Activated naive CD4-positive, alpha-beta T cell treated with anti-CD3 and anti-CD28 coated beads, Interleukin-2, amount 50 U/mL, for 72 hours (primary cell): ENCODE data around the gene RC3H1. TPM values are rescaled to one million over a fixed set of nuclear protein-coding genes. Genes with fewer than 3 reads are reported as not detected.

Source experiments
- ATAC-seq, 2 donors: fragments of 150-1000 bp; cut with Tn5 transposase; 2 replicates each; pipeline ENCODE4 v1.10.0; 2021; ENCODE audit warnings: mild to moderate bottlenecking in 2 of 2, moderate library complexity in 2 of 2
- DNase-seq, 2 donors: peaks; one replicate each; pipeline ENCODE4 v3.0.0; 2021 to 2022; ENCODE audit warnings: low spot score in 2 of 2
- H3K27ac Mint-ChIP-seq, 2 donors: one replicate each; pipeline ENCODE4 v1.8.0; 2022; ENCODE audit warnings: mild to moderate bottlenecking in 2 of 2, mixed read lengths in 2 of 2
- H3K36me3 Mint-ChIP-seq, 2 donors: one replicate each; pipeline ENCODE4 v1.8.0; 2022; ENCODE audit warnings: mixed read lengths in 2 of 2
- H3K9me3 Mint-ChIP-seq, 2 donors: one replicate each; pipeline ENCODE4 v1.8.0; 2022; ENCODE audit warnings: mixed read lengths in 2 of 2
- total RNA-seq, 2 donors: library from RNA; stranded (reverse); gene quantifications; one replicate each; pipeline ENCODE4 v1.2.3, GENCODE V29; 2022

The RC3H1 gene
- total RNA-seq, 2 donors from 2014 or later = 27.4 to 50.1 TPM

DNA sequence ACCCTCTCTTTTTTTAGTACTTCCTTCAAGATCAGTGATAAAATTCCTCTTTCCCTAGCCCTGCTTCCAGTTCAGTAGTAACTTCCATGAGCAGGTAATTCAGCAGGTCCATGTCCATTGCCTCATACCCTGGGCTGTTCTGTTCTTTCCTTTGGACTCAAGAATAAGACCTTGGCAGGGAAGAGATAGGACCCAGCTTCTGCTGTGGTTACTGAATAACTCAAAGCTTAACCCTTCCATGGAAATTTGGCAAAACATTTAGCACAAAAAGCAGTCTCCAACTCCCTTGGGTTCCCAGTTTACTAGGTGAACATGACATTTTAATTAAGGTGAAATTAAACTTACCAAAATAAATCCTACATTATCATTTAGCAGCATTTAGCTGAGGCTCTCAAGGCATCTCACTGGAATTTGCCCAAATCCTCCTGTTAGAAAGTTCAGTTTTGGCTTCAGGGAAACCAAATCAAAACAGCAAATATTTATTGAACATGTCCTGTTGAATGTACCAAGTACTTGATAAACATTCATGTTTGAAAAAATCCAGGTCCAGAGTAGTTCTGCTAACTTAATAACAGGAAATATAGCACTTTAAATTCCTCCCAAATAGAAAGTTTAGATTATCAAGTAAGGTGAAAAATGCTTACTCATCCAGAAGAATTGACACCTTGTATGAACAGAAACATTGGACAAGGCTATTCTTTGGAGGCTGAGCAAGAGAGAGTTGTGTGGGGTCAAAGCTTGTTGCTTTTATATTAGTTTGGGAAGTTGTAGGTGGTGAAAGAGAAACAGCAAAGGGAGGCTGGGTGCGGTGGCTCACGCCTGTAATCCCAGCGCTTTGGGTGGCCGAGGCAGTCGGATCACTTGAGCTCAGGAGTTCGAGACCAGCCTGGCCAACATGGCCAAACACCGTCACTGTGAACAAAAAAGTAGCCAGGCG is 96.6 kb downstream of the RC3H1 start:
- ATAC-seq (no peak), DNase-seq (no peak)
- H3K36me3 Mint-ChIP-seq = peaks cover 0 to 6% of the 10 kb centered on the region in 2 donors
- peak overlapping the region in 1 of 2 donors; percentile 51 for H3K27ac Mint-ChIP-seq
- H3K9me3 Mint-ChIP-seq = no peaks in the 10 kb centered on the region

DNA sequence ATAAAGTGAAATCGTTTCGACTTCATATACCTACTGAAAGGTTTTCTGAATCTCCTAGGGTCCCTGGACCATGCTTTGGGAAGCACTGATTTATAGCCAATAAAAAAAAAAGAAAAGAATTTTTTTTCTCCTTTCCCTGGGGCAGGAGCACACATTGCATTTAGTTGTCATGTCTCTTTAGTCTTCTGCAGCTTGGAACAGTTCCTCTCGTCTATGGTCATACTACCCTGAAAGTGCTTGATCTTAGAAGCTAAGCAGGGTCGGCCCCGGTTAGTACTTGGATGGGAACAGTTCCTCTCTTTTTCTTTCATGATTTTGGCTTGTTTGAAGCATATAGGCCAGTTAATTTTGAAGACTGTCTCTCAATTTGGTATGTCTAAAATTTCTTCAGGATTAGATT is 101.3 kb downstream of the RC3H1 start:
- no peak overlapping the region for H3K27ac Mint-ChIP-seq
- no peaks in the 10 kb centered on the region for H3K9me3 Mint-ChIP-seq
- DNase-seq = no peak
- no peaks in the 10 kb centered on the region for H3K36me3 Mint-ChIP-seq
- no peak for ATAC-seq

DNA sequence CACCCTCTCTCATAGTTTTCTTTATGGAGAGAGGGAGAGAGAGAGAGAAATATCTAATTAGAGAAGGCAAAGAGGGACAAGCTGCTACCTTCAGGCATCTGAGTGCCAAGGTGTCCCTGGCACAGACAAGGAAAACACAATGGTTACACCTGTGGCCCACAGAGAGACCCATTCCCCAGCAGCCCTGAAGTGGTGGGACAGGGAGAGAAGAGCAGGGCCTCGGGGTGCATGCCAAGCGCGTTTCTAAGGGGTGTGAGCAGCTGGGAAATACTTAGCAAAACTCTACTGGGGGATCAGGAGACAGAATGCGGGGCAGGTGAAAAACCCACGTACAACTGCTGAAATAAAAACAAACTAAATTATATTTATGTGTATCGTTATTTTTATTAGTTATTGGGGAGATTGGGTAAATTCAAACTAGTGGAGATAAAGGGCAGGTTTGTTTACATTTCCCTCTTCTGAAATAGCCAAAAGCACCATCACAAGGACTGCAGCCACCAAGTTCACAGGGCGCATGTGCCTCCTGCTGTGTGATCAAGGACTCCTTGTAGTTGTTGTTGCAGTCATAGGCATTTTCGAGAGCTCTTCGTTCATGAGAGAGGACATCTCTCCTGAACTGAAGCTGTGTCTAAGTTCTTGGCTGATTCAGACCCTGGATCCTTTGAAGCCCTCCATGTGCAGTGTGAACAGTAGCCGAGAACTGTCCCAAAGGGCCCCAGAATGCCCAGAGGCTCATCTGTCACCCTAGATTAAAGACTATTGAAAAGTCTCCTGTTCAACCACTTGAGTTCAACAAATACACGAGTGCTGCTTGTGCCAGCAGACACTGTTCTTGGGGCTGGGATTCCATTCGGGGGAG is 104.3 kb downstream of the RC3H1 start:
- H3K9me3 Mint-ChIP-seq = no peaks in the 10 kb centered on the region
- ATAC-seq (no peak), DNase-seq (no peak)
- H3K27ac Mint-ChIP-seq = peak overlapping the region in 1 of 2 donors; percentile 48
- no peaks in the 10 kb centered on the region for H3K36me3 Mint-ChIP-seq

DNA sequence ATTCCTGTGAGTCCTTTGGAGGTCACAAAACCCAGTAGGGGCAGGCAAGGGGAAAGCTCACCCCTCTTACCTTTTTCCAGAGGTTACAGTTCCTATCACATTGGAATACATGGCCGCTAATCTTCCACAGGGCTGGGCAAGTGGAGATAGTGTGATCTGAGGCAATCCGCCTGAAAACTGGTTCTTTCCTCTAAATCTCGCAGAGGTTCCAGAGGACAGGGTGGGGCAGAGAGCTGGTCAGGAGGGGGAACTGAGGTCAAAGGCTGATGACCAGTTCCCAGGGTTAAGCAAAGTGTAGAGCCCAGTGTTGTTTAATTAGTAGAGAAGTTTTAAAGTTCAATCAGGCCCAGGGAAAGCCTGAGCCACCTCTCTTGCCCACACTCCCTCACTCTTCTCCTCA is 105.0 kb downstream of the RC3H1 start, which contains the start of gene SERPINC1:
SERPINC1 (minus strand) TSS at position 179 of the 400 bp plus-strand sequence; CDS start at position 111, 68 bp downstream.
- Mint-ChIP-seq H3K36me3 (no peaks in the 10 kb centered on the region), H3K9me3 (no peaks in the 10 kb centered on the region), H3K27ac (peak within 1 kb of the TSS in 1 of 2 donors; percentile 52)
- no peak for ATAC-seq
- no peak for DNase-seq

DNA sequence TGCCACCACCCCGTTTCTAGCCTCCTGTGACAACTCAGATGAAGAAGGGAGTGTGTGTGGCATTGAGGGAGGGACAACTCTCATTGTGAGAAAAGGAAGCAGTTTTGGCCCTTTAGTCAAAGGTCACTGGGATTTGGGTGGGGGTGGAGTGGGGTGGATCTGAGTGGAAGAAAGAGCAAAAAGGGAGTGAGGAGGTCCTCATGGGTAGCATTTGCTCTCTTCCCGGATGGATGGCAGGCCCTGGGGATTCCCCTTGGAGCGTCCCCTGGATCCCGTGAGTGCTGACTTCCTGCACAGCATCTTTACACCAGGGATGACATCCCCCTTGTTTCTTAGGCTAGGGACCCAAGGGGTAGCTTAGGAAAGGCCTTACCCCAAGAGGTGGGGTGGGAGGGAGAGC is 105.5 kb downstream of the RC3H1 start:
- ATAC-seq (no peak), DNase-seq (no peak)
- Mint-ChIP-seq H3K9me3 (no peaks in the 10 kb centered on the region), H3K27ac (peak overlapping the region in 1 of 2 donors; percentile 52), H3K36me3 (no peaks in the 10 kb centered on the region)

DNA sequence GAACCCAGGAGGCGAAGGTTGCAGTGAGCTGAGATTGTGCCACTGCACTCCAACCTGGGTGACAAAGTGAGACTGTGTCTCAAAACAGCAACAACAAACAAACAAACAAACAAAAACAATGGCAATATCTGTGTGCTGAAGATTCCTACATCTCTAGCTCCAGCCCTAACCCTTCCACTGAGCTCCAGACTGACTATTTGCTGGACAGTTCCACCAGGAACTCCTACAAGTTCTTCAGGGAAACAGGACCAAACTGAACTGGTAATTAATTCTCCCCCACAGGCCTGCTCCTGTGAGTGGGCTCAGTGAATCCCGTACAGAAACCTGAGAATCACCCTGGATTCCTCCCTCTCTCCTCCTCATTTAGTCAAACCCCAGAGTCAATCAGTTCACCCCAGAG is 106.6 kb downstream of the RC3H1 start:
- no peak for ATAC-seq
- Mint-ChIP-seq H3K36me3 (no peaks in the 10 kb centered on the region), H3K27ac (no peak overlapping the region), H3K9me3 (no peaks in the 10 kb centered on the region)
- no peak for DNase-seq

DNA sequence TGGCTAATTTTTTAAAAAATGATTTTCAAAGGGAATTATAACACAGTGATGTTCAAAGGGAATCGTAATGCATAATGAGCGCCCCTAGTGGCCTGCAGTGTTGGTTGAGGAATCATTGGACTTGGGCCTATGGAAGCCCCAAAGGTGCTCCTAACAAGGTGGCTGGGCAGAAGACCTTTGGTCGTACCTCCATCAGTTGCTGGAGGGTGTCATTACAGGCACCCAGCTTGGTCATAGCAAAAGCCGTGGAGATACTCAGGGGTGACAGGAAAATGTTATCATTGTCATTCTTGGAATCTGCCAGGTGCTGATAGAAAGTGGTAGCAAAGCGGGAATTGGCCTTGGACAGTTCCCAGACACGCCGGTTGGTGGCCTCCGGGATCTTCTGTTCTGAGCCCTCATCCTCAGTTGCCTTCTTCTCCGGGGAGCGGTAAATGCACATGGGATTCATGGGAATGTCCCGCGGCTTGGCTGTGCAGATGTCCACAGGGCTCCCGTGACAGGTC is 107.7 kb downstream of the RC3H1 start:
- Mint-ChIP-seq H3K9me3 (peaks cover 0 to 4% of the 10 kb centered on the region in 2 donors), H3K27ac (no peak overlapping the region), H3K36me3 (peaks cover 0 to 3% of the 10 kb centered on the region in 2 donors)
- ATAC-seq (no peak), DNase-seq (peak in 1 of 2 donors; percentile 21)

DNA sequence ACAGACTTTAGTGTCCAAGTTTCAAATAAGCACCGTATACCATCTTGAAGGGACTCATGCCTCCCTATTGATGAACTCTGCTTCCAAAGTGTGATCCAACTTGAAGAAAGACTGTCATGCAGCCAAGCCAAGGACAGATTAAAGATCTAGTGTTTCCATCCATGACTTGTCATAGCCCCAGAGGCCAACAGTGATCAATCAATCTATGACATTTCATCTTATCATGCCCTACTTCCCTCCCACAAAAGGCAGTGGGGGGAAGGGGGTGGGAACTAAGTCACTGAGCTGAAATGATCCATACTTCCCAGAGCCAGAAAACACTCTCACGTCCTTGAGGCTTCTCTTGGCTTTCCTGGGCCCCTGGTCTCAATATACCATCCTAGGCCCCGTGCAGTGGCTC is 109.0 kb downstream of the RC3H1 start:
- Mint-ChIP-seq H3K36me3 (peaks cover 0 to 7% of the 10 kb centered on the region in 2 donors), H3K27ac (no peak overlapping the region), H3K9me3 (peaks cover 0 to 4% of the 10 kb centered on the region in 2 donors)
- no peak for ATAC-seq
- no peak for DNase-seq

DNA sequence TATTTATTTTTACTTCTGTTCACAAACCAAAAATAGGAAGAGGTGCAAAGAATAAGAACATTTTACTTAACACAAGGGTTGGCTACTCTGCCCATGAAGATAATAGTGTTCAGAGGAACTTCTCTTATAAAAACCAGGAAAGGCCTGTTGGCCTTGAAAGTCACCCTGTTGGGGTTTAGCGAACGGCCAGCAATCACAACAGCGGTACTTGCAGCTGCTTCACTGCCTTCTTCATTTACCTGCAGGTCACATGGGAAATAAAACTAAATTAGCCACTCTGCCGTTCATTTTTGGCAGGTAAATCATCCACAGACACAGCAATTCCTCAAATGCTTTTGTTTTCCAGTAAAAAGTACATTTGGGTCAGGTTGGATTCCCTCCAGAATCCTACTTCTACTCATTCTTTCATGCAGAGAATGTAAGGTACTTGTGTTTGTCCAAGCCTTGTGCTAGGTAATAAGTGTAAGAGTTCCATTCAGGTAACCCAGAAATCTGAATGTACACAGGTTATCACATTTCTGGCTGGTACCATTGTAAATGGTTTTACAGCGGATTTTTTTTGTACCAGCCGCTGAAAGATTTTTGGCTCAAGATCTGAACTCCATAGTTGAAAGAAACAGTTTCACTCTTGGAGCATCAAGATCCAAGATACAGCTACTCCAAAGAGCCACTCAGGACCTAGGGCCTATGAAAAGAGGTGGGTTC is 118.2 kb downstream of the RC3H1 start:
- Mint-ChIP-seq H3K36me3 (peaks cover 0 to 8% of the 10 kb centered on the region in 2 donors), H3K27ac (no peak overlapping the region), H3K9me3 (peaks cover 0 to 6% of the 10 kb centered on the region in 2 donors)
- DNase-seq (no peak), ATAC-seq (no peak)

DNA sequence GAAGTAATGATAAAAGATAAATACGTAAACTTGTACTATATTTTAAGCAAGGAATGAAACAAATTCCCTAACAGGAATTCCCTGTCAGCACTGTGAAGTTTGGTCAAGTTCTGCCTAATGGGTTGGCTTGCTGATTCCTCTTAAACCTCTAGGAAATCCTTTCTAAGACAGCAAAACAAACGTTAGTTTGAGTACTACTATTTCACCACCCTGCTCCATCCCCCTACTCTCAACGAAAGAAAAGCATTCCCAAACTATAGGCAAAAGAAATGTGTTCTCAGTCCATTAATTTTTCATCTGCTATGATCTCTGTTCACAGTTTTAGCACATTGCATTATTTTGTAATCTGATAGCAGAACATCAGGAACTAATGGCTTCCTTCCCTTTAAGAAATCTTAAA is 121.2 kb downstream of the RC3H1 start:
- Mint-ChIP-seq H3K27ac (no peak overlapping the region), H3K36me3 (peaks cover 0 to 8% of the 10 kb centered on the region in 2 donors), H3K9me3 (peaks cover 0 to 6% of the 10 kb centered on the region in 2 donors)
- no peak for ATAC-seq
- no peak for DNase-seq

DNA sequence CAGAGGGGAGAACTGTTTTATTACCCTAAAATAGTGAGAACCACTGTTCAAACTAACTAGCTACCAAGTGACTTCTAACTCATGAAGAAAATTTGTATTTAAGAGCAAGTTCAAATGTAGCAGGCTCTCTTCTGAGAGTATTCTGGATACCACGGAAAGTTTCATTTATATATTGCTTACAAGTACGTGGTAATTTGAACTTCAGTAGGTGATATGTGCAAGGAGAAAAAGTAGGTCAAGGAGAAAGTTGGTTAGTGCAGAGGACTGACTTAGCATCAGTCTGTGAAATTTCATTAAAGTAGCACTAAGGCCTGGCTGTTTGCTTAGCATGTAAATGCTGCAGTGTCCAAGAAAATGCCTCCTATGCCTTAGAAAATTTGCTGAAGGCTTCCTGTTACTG is 121.7 kb downstream of the RC3H1 start:
- Mint-ChIP-seq H3K9me3 (peaks cover 0 to 6% of the 10 kb centered on the region in 2 donors), H3K36me3 (peaks cover 0 to 8% of the 10 kb centered on the region in 2 donors), H3K27ac (no peak overlapping the region)
- DNase-seq = no peak
- ATAC-seq = peak in 1 of 2 donors; percentile 78

DNA sequence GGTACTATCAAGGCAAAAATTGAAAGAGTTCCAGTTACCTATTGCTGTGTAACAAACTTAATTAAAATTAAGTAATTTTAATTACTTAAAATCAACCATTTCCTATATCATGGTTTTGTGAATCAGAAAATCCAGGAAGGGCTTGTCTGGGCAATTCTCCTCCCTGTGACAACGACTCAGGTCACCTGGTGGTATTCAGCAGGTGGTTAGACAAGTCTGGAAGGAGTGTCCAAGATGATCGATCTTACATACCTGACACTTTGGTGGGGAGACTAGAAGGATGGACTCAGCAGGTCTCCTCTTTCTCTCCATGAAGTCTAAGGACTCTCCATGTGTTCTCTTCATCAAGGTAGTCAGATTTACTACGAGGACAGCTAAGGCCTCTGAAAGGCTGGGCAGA is 128.0 kb downstream of the RC3H1 start:
- Mint-ChIP-seq H3K27ac (no peak overlapping the region), H3K9me3 (no peaks in the 10 kb centered on the region), H3K36me3 (peaks cover 0 to 7% of the 10 kb centered on the region in 2 donors)
- DNase-seq = no peak
- no peak for ATAC-seq

DNA sequence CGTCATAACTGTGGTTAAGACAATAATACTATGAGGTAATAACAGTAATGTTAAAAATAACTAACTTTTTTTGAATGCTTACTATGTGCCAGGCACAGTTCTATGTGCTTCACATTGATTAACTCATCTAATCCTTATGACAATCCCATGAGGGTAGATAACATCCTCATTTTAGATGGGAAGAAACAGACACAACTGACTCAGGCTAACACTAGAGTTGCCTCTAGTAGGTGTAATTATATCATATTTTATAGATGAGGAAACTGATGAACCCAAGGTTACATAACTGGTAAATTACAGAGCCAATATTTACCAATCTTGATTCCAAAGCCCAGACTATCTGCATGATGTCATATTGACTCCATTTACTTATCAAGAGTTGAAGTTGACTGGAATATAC is 128.5 kb downstream of the RC3H1 start:
- Mint-ChIP-seq H3K9me3 (no peaks in the 10 kb centered on the region), H3K27ac (no peak overlapping the region), H3K36me3 (peaks cover 0 to 7% of the 10 kb centered on the region in 2 donors)
- DNase-seq = no peak
- ATAC-seq = no peak

DNA sequence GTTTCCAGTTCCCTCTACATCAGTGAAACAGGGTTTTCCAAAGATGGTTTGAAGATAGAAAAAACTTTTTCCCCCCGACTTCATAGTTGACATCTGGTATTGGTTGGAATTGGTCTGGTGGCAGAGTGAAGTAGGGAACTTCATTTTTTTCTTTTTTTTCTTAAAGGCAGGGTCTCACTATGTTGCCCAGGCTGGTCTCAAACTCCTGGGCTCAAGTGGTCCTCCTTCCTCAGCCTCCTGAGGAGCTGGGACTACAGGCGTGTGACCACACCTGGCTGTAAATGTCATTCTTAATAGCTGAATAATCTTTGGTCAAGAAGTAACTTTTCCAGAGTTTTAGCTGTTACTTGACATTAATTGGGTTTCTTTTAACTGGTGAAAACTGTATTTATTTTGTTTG is 132.3 kb downstream of the RC3H1 start:
- Mint-ChIP-seq H3K9me3 (no peaks in the 10 kb centered on the region), H3K36me3 (peaks cover 14 to 21% of the 10 kb centered on the region in 2 donors), H3K27ac (no peak overlapping the region)
- no peak for ATAC-seq
- no peak for DNase-seq

DNA sequence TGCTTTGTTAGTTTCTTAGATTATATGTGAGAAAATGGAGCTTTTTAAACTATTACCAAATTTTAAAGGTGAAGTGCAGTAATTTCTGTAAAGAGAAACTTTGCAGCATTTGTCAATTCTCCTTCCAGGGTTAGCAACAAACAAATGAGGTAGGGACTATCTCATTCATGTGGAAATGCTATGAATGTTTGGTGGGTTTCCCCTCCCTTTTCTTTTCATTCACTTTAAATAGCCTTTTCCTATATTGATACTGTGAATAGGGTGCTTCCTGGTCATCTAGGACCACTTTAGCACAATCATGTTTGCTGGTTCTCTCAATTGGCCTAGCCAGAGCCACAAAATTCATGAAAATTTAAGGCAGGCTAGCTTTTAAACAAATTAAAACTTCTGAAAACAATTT is 133.4 kb downstream of the RC3H1 start:
- no peak overlapping the region for H3K27ac Mint-ChIP-seq
- ATAC-seq (no peak), DNase-seq (no peak)
- peaks cover 14 to 21% of the 10 kb centered on the region in 2 donors for H3K36me3 Mint-ChIP-seq
- H3K9me3 Mint-ChIP-seq = no peaks in the 10 kb centered on the region

DNA sequence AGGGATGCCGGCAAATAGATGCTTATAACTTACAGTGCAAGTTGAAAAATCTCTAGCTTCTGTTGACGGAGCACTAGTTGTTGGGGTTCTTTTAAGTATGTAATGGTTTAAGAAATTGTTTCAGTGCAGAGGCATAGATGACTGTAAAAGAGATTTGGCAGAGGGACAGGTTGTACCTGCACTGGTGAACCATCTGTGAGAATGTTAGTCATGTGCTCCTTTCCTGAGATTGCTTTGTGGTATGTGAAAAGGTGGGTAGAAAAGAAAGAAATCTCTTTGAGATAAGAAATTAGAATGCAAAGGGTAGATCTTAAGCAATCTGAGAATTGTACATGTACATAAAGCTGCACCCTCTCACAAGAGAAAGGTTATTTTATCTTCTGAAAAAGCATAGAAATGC is 134.5 kb downstream of the RC3H1 start:
- Mint-ChIP-seq H3K9me3 (no peaks in the 10 kb centered on the region), H3K36me3 (peaks cover 14 to 21% of the 10 kb centered on the region in 2 donors), H3K27ac (no peak overlapping the region)
- peak; percentile 73 to 97 for ATAC-seq
- no peak for DNase-seq
